ENCODE results near the gene PDZD11. TPM values are rescaled to one million over a fixed set of nuclear protein-coding genes. Genes with fewer than 3 reads are reported as not detected.

Gene PDZD11
- total and polyA plus RNA-seq, 9 of the 15 experiments (the other 6 are each of a cell fraction or from before 2014, with no cell fraction given): 21.9 to 109 (median 36.4) TPM

DNA sequence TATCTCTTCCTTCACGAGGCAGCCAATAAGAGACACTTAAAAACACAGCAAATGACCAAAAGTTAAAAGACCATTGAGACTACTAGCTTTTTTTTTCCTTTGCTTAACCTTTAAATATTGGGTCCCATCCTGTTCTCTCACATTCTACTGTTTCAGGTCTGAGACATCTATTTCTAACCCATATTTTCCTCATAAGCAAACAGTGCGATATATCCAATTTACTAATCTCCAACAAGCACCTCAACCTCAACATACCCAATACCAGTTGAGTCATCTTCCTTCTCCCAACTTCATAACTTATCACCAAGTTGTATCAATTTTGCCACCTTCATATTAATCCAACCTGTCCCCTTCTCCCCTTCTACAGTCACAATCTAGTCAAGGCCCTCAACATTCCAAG lies 48.2 kb downstream of the PDZD11 start (continued):
- TF ChIP-seq, protein P1, sequence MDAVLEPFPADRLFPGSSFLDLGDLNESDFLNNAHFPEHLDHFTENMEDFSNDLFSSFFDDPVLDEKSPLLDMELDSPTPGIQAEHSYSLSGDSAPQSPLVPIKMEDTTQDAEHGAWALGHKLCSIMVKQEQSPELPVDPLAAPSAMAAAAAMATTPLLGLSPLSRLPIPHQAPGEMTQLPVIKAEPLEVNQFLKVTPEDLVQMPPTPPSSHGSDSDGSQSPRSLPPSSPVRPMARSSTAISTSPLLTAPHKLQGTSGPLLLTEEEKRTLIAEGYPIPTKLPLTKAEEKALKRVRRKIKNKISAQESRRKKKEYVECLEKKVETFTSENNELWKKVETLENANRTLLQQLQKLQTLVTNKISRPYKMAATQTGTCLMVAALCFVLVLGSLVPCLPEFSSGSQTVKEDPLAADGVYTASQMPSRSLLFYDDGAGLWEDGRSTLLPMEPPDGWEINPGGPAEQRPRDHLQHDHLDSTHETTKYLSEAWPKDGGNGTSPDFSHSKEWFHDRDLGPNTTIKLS (IDR thresholded peaks at IDR 0.05; ENCODE audit: borderline replicate concordance, low read depth): no peak

- in situ Hi-C loops (cut with MboI) (no loop called here), intact Hi-C loops (cut with micrococcal nuclease) (no loop called here)
- ChIA-PET POLR2A (no interaction called here), CTCF (ENCODE audit: low intra/inter-chr PET ratio) (no interaction called here)
- H3K4me3 ChIP-seq: no peak overlapping the region
- H3K9me1 ChIP-seq (ENCODE audit: control insufficient read depth, insufficient read depth, low read length): no peaks in the 10 kb centered on the region
- no peaks in the 10 kb centered on the region for H3K36me3 ChIP-seq (ENCODE audit: control insufficient read depth, insufficient read depth, low read length)
- no peaks in the 10 kb centered on the region for H3K9me3 ChIP-seq (replicated peaks; ENCODE audit: control insufficient read depth, insufficient read depth, low read depth, low read length)
- WGBS (ENCODE audit: insufficient coverage, low coverage, missing lambda C conversion rate): 0% methylated on average over 1 of the region's 1 CpG
- no TSS peak for BruUV-seq (replicated peaks)
- peaks cover 3 to 17% of the 10 kb centered on the region in 2 experiments; a peak in 2 of 5 replicates for H3K27me3 ChIP-seq (ENCODE audit: control insufficient read depth in 2 of 2, insufficient read depth in 2 of 2, low read length in 2 of 2)
- no peak overlapping the region for H3K9ac ChIP-seq (ENCODE audit: insufficient read depth in 1 of 2, low read depth in 2 of 2, low read length in 2 of 2)
- no peak overlapping the region for H3K27ac ChIP-seq (ENCODE audit: extremely low read depth, low read depth, low read length)
- FAIRE-seq (no peak), DNase-seq (ENCODE audit: extremely low read depth in 1 of 4, low spot score in 3 of 4) (no peak), ATAC-seq (no peak)
- H3K4me1 ChIP-seq (replicated peaks in 1 of 2; ENCODE audit: control insufficient read depth in 2 of 2, insufficient read depth in 2 of 2, low read length in 2 of 2): no peaks in the 10 kb centered on the region
- no peak overlapping the region for H2AFZ ChIP-seq (ENCODE audit: low read depth, low read length)
- H3K79me2 ChIP-seq (ENCODE audit: control insufficient read depth, insufficient read depth, low read length): no peaks in the 10 kb centered on the region
- no peak overlapping the region for H3K4me2 ChIP-seq (ENCODE audit: insufficient read depth, low read length)
- H4K20me1 ChIP-seq (replicated peaks; ENCODE audit: control insufficient read depth, insufficient read depth, low read length): no peaks in the 10 kb centered on the region
- no peak for TF ChIP-seq HEY1 (CRISPR knock-in tag; IDR thresholded peaks at IDR 0.05; ENCODE audit: borderline replicate concordance)
- TF ChIP-seq CHAMP1 (IDR thresholded peaks at IDR 0.05): no peak
- TF ChIP-seq PML (IDR thresholded peaks at IDR 0.05; ENCODE audit: low read length): no peak
- no peak for TF ChIP-seq EHMT2 (IDR thresholded peaks at IDR 0.05)
- no peak for TF ChIP-seq MYBL2 (IDR thresholded peaks at IDR 0.05; ENCODE audit: low read depth)
- TF ChIP-seq MYBL2 (CRISPR knock-in tag; IDR thresholded peaks at IDR 0.05; ENCODE audit: borderline replicate concordance): no peak
- no peak for TF ChIP-seq GABPB1 (CRISPR knock-in tag; IDR thresholded peaks at IDR 0.05)
- no peak for TF ChIP-seq CBX2 (IDR thresholded peaks at IDR 0.05; ENCODE audit: insufficient read depth, low read length, poor library complexity, severe bottlenecking)
- no peak for TF ChIP-seq SMARCA4 (IDR thresholded peaks at IDR 0.05)
- no peak for TF ChIP-seq NEUROD1 (IDR thresholded peaks at IDR 0.05; ENCODE audit: borderline replicate concordance, low read depth, low read length, partially characterized antibody)
- TF ChIP-seq SNIP1 (IDR thresholded peaks at IDR 0.05; ENCODE audit: low read depth): no peak
- no peak for TF ChIP-seq TSC22D4 (tag; IDR thresholded peaks at IDR 0.05)
- TF ChIP-seq, protein P2, sequence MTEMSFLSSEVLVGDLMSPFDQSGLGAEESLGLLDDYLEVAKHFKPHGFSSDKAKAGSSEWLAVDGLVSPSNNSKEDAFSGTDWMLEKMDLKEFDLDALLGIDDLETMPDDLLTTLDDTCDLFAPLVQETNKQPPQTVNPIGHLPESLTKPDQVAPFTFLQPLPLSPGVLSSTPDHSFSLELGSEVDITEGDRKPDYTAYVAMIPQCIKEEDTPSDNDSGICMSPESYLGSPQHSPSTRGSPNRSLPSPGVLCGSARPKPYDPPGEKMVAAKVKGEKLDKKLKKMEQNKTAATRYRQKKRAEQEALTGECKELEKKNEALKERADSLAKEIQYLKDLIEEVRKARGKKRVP (CRISPR knock-in tag; IDR thresholded peaks at IDR 0.05): no peak
- no peak for TF ChIP-seq ZBTB49 (CRISPR knock-in tag; IDR thresholded peaks at IDR 0.05; ENCODE audit: borderline replicate concordance)
- no peak for TF ChIP-seq GTF2A2 (tag; IDR thresholded peaks at IDR 0.05)
Observed at GRCh38 chrX:70240751-70241150, 49.0 kb downstream of the PDZD11 start.
